SK-N-SH (cell line): ENCODE measurements around the gene CCDC50. TPM values are rescaled to one million over a fixed set of nuclear protein-coding genes. Genes with fewer than 3 reads are reported as not detected.

ENCODE experiments used
- CTCF ChIA-PET: fragments of 300-600, 350-600 bp; formaldehyde crosslinking; extraction: SDS; loops from one replicate; lab custom pipeline; 2021; lab: Yijun Ruan, JAX
- POLR2A ChIA-PET: fragments of 350-600 bp; sonication (Branson Sonifier 250); formaldehyde crosslinking; extraction: SDS; loops from one replicate; lab custom pipeline; 2020; ENCODE audit warnings: antibody characterized with exemption, inconsistent platforms; lab: Yijun Ruan, JAX
- DNase-seq: peaks from one replicate; pipeline ENCODE4 v3.0.0; 2012
- H2AFZ ChIP-seq: fragments of 200-600 bp; sonication (generic); 2 replicates; pipeline ENCODE4 v1.8.1; 2016; ENCODE audit warnings: antibody characterized with exemption, mild to moderate bottlenecking, low read depth
- H3F3A ChIP-seq: fragments of 200-600 bp; sonication (generic); replicated peaks from 2 replicates; pipeline ENCODE3; 2016; ENCODE audit warnings: antibody characterized with exemption, mild to moderate bottlenecking; ENCODE audit not compliant: insufficient read depth
- H3K27ac ChIP-seq, 2 experiments: fragments of 200-500 bp in 1 of 2; fragments of 200-600 bp in 1 of 2; sonication (Bioruptor generic) in 1 of 2; sonication (generic), shearing (Covaris generic) in 1 of 2; 2 replicates each; pipeline versions ENCODE4 v1.5.1 to v1.6.1; 2014 to 2016; ENCODE audit warnings: low read depth in 2 of 2, inconsistent platforms in 1 of 2, low read length in 1 of 2, mild to moderate bottlenecking in 1 of 2, mixed read lengths in 1 of 2
- H3K27me3 ChIP-seq: fragments of 200-600 bp; sonication (generic), shearing (Covaris generic); 2 replicates; pipeline ENCODE4 v1.6.1; 2016; ENCODE audit warnings: mixed run types; ENCODE audit not compliant: insufficient read depth
- H3K36me3 ChIP-seq, 2 experiments: fragments of 200-500 bp in 1 of 2; fragments of 200-600 bp in 1 of 2; sonication (Bioruptor generic) in 1 of 2; sonication (generic) in 1 of 2; replicated peaks in 1 of 2; 2 replicates each; pipeline versions ENCODE3 to v1.5.1; 2014 to 2016; ENCODE audit warnings: low read length in 1 of 2, mild to moderate bottlenecking in 1 of 2; ENCODE audit not compliant: insufficient read depth in 2 of 2, control insufficient read depth in 1 of 2
- H3K4me1 ChIP-seq, 2 experiments: fragments of 200-500 bp in 1 of 2; fragments of 200-600 bp in 1 of 2; sonication (Bioruptor generic) in 1 of 2; sonication (generic), shearing (Covaris generic) in 1 of 2; 2 replicates each; pipeline versions ENCODE4 v1.5.1 to v1.6.1; 2014 to 2016; ENCODE audit warnings: low read depth in 1 of 2, low read length in 1 of 2, mixed run types in 1 of 2; ENCODE audit not compliant: insufficient read depth in 2 of 2, control insufficient read depth in 1 of 2
- H3K4me2 ChIP-seq: fragments of 200-600 bp; sonication (generic), shearing (Covaris generic); 2 replicates; pipeline ENCODE4 v1.6.1; 2017; ENCODE audit warnings: mixed run types
- H3K4me3 ChIP-seq, 2 experiments: fragments of 200-500 bp in 1 of 2; fragments of 200-600 bp in 1 of 2; sonication (Bioruptor generic) in 1 of 2; sonication (generic), shearing (Covaris generic) in 1 of 2; 2 replicates each; pipeline versions ENCODE4 v1.5.1 to v1.8.1; 2014 to 2016; ENCODE audit warnings: low read depth in 2 of 2, inconsistent platforms in 1 of 2, low read length in 1 of 2, mild to moderate bottlenecking in 1 of 2, mixed read lengths in 1 of 2, moderate library complexity in 1 of 2
- H3K79me2 ChIP-seq: fragments of 200-600 bp; sonication (generic); 2 replicates; pipeline ENCODE4 v1.8.1; 2017; ENCODE audit warnings: mild to moderate bottlenecking; ENCODE audit not compliant: insufficient read depth
- H3K9ac ChIP-seq: fragments of 200-600 bp; sonication (generic); 2 replicates; pipeline ENCODE4 v1.6.1; 2017; ENCODE audit warnings: mixed run types
- H3K9me2 ChIP-seq: fragments of 200-600 bp; sonication (generic); 2 replicates; pipeline ENCODE4 v1.6.1; 2017; ENCODE audit warnings: mixed run types
- H3K9me3 ChIP-seq: fragments of 200-600 bp; sonication (generic); 2 replicates; pipeline ENCODE4 v1.6.1; 2017; ENCODE audit warnings: mixed run types, mild to moderate bottlenecking, moderate library complexity
- H4K20me1 ChIP-seq: fragments of 200-600 bp; sonication (generic); 2 replicates; pipeline ENCODE4 v1.6.1; 2017; ENCODE audit warnings: mild to moderate bottlenecking, mixed run types; ENCODE audit not compliant: insufficient read depth
- CHD2 ChIP-seq: fragments of 150-350 bp; IDR thresholded peaks from 2 replicates; pipeline ENCODE4 v1.6.1; 2018; ENCODE audit warnings: low read length; ENCODE audit not compliant: partially characterized antibody
- EZH2phosphoT487 ChIP-seq: fragments of 200-600 bp; sonication (generic); IDR thresholded peaks from 2 replicates; pipeline ENCODE4 v1.6.1; 2017; ENCODE audit warnings: low read depth, mixed run types, mild to moderate bottlenecking, antibody characterized with exemption, moderate library complexity, borderline replicate concordance
- MEF2A ChIP-seq: IDR thresholded peaks from 2 replicates; pipeline ENCODE4 v1.4.0; 2012; ENCODE audit warnings: low read depth, borderline replicate concordance
- MXI1 ChIP-seq: IDR thresholded peaks from 2 replicates; pipeline ENCODE4 v1.6.1; 2012; ENCODE audit warnings: mild to moderate bottlenecking, low read depth, low read length, improper control_type of control experiment
- NFIC ChIP-seq: IDR thresholded peaks from 2 replicates; pipeline ENCODE4 v1.4.0; 2012; ENCODE audit warnings: borderline replicate concordance
- NRF1 ChIP-seq: IDR thresholded peaks from 2 replicates; pipeline ENCODE4 v1.6.1; 2012; ENCODE audit warnings: low read depth, mild to moderate bottlenecking, low read length
- POLR2AphosphoS5 ChIP-seq: IDR thresholded peaks from 2 replicates; pipeline ENCODE4 v1.6.1; 2012; ENCODE audit warnings: low read depth, low read length
- RAD21 ChIP-seq: IDR thresholded peaks from 2 replicates; pipeline ENCODE4 v1.6.1; 2012; ENCODE audit warnings: mild to moderate bottlenecking, low read length
- RCOR1 ChIP-seq: fragments of 150-350 bp; IDR thresholded peaks from 2 replicates; pipeline ENCODE4 v1.6.1; 2017; ENCODE audit warnings: antibody characterized with exemption, low read length
- RFX5 ChIP-seq: IDR thresholded peaks from 2 replicates; pipeline ENCODE4 v1.6.1; 2012; ENCODE audit warnings: mild to moderate bottlenecking, improper control_type of control experiment, low read length
- RXRA ChIP-seq: IDR thresholded peaks from 2 replicates; pipeline ENCODE4 v1.4.0; 2012; ENCODE audit warnings: low read depth, mild to moderate bottlenecking, borderline replicate concordance
- TCF12 ChIP-seq: IDR thresholded peaks from 2 replicates; pipeline ENCODE4 v1.4.0; 2012
- USF2 ChIP-seq: fragments of 150-350 bp; IDR thresholded peaks from 2 replicates; pipeline ENCODE4 v1.6.1; 2017; ENCODE audit warnings: antibody characterized with exemption, low read length, low read depth, borderline replicate concordance
- WGBS: methylation state at CpG from one replicate; pipeline ENCODE4 v1.1.6; 2017; ENCODE audit warnings: low lambda C conversion rate; 5-methylcytosine and 5-hydroxymethylcytosine counted together
- polyA plus RNA-seq, 3 experiments: library from polyadenylated mRNA; depleted of rRNA; stranded (reverse); fragments of >200 nt; gene quantifications; 2 replicates each; pipeline ENCODE4 v1.2.3, GENCODE V29; 2012
- TF ChIP-seq, protein P1 (sequence below): fragments of 200-600 bp; sonication (generic); IDR thresholded peaks from 2 replicates; pipeline ENCODE4 v1.6.1; 2017; ENCODE audit warnings: antibody characterized with exemption, mild to moderate bottlenecking, moderate library complexity
- TF ChIP-seq, protein P2 (sequence below): IDR thresholded peaks from 2 replicates; pipeline ENCODE4; 2012

The CCDC50 gene
- polyA plus RNA-seq, 1 of the 3 experiments (the other 2 are of a cell fraction) = 21.9 TPM

- TF ChIP-seq TCF12 (no peak), RAD21 (no peak), RFX5 (no peak), RXRA (no peak), NRF1 (no peak), USF2 (no peak), POLR2AphosphoS5 (no peak)
- TF ChIP-seq, protein P1, sequence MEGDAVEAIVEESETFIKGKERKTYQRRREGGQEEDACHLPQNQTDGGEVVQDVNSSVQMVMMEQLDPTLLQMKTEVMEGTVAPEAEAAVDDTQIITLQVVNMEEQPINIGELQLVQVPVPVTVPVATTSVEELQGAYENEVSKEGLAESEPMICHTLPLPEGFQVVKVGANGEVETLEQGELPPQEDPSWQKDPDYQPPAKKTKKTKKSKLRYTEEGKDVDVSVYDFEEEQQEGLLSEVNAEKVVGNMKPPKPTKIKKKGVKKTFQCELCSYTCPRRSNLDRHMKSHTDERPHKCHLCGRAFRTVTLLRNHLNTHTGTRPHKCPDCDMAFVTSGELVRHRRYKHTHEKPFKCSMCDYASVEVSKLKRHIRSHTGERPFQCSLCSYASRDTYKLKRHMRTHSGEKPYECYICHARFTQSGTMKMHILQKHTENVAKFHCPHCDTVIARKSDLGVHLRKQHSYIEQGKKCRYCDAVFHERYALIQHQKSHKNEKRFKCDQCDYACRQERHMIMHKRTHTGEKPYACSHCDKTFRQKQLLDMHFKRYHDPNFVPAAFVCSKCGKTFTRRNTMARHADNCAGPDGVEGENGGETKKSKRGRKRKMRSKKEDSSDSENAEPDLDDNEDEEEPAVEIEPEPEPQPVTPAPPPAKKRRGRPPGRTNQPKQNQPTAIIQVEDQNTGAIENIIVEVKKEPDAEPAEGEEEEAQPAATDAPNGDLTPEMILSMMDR = no peak
- no peak for DNase-seq
- Histone ChIP-seq H4K20me1 (no peaks in the 10 kb centered on the region), H3K27ac (no peak overlapping the region), H3K27me3 (no peaks in the 10 kb centered on the region), H3K9me3 (no peaks in the 10 kb centered on the region), H2AFZ (no peak overlapping the region), H3K9me2 (no peaks in the 10 kb centered on the region), H3F3A (peaks cover 9% of the 10 kb centered on the region), H3K4me1 (no peaks in the 10 kb centered on the region; a peak in 1 of 4 replicates), H3K4me2 (no peak overlapping the region), H3K36me3 (peaks cover 57 to 65% of the 10 kb centered on the region in 2 experiments), H3K79me2 (no peaks in the 10 kb centered on the region), H3K4me3 (no peak overlapping the region), H3K9ac (no peak overlapping the region)
- CTCF ChIA-PET = interaction anchor here (1.5 to 1.6 kb wide), 2 partner anchors 19 to 48 kb away, joined by 3 to 4 read pairs; no protein-coding TSS in a partner anchor
- POLR2A ChIA-PET = no interaction called here
Measured at GRCh38 chr3:191393146-191393545, 64.0 kb downstream of the CCDC50 start.

DNA sequence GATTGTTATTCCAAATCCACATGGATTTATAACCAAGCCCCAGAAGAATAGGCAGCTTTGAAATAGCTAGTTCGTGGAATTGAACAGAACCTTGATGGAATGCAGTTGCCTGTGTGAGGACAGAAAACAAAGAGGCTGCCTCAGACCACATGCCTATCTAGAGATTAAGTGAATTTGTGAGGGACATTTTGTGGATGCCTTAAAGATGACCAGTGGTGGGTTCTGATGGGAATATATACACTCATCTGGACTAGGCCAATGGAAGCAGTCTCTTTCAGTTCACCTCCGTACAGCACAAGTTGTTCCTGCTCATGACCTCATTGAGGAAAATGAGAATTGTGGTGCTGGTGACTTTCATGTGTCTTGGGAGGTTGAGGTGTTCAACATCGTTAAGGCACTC is 68.6 kb downstream of the CCDC50 start:
- H3F3A ChIP-seq = peaks cover 14% of the 10 kb centered on the region
- no peaks in the 10 kb centered on the region for H3K4me1 ChIP-seq
- no peak overlapping the region for H3K4me3 ChIP-seq
- no peaks in the 10 kb centered on the region for H3K79me2 ChIP-seq
- WGBS = 98% methylated on average over 3 of the region's 3 CpGs
- no peaks in the 10 kb centered on the region for H3K27me3 ChIP-seq
- DNase-seq = no peak
- no peaks in the 10 kb centered on the region for H3K9me2 ChIP-seq
- no peaks in the 10 kb centered on the region for H3K9me3 ChIP-seq
- H3K4me2 ChIP-seq = no peak overlapping the region
- peaks cover 36 to 38% of the 10 kb centered on the region in 2 experiments for H3K36me3 ChIP-seq
- no peak overlapping the region for H2AFZ ChIP-seq
- POLR2A ChIA-PET = no interaction called here
- no peak overlapping the region for H3K9ac ChIP-seq
- TF ChIP-seq NRF1 (no peak), EZH2phosphoT487 (no peak), RAD21 (no peak), MEF2A (no peak), RFX5 (no peak), POLR2AphosphoS5 (no peak), MXI1 (no peak), RCOR1 (no peak), CHD2 (no peak), NFIC (no peak)
- TF ChIP-seq, protein P2, sequence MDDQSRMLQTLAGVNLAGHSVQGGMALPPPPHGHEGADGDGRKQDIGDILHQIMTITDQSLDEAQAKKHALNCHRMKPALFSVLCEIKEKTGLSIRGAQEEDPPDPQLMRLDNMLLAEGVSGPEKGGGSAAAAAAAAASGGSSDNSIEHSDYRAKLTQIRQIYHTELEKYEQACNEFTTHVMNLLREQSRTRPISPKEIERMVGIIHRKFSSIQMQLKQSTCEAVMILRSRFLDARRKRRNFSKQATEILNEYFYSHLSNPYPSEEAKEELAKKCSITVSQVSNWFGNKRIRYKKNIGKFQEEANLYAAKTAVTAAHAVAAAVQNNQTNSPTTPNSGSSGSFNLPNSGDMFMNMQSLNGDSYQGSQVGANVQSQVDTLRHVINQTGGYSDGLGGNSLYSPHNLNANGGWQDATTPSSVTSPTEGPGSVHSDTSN = no peak
- TF ChIP-seq, all 33 proteins: peak for 0
- no peak overlapping the region for H3K27ac ChIP-seq
- CTCF ChIA-PET = no interaction called here
- H4K20me1 ChIP-seq = no peaks in the 10 kb centered on the region
